ENCODE results near the gene LRP1B. TPM values are rescaled to one million over a fixed set of nuclear protein-coding genes. Genes with fewer than 3 reads are reported as not detected.

LRP1B gene
- total and polyA plus RNA-seq, 7 experiments from 2014 or later: 0.10 TPM; not detected in 6

GRCh38 chr2:140273958-140274357 lies 1856.9 kb downstream of the LRP1B start:
- Mint-ChIP-seq H3K9me3 (peaks cover 0 to 9% (median 4%) of the 10 kb centered on the region in 11 donors), H3K36me3 (no peaks in the 10 kb centered on the region), H3K27ac (no peak overlapping the region), H3K4me1 (no peaks in the 10 kb centered on the region), H3K27me3 (no peaks in the 10 kb centered on the region), H3K4me3 (no peak overlapping the region)
- ChIA-PET CTCF (no interaction called here), POLR2A (no interaction called here)
- H3K27ac ChIP-seq (ENCODE audit: low read depth, low read length): no peak overlapping the region
- DNase-seq: no peak
- no peak overlapping the region for H3K4me3 ChIP-seq (ENCODE audit: low read length)
- H3K36me3 ChIP-seq (ENCODE audit: control insufficient read depth in 2 of 3, insufficient read depth in 3 of 3, low read length in 3 of 3): no peaks in the 10 kb centered on the region
- H3K9me3 ChIP-seq (ENCODE audit: control insufficient read depth in 2 of 3, low read length in 3 of 3): no peaks in the 10 kb centered on the region
- no peaks in the 10 kb centered on the region for H3K27me3 ChIP-seq (ENCODE audit: control insufficient read depth in 2 of 2, insufficient read depth in 2 of 2, low read length in 2 of 2)
- H3K4me1 ChIP-seq (ENCODE audit: control insufficient read depth in 2 of 2, insufficient read depth in 2 of 2, low read length in 2 of 2): no peaks in the 10 kb centered on the region
- intact Hi-C loops (cut with micrococcal nuclease): loop anchor here in 1 of 2 donors (2.0 kb wide), 1 partner anchor 21 kb away; no protein-coding TSS in a partner anchor
- no peak for ATAC-seq

GRCh38 chr2:140273408-140273807 lies 1857.4 kb downstream of the LRP1B start:
- Mint-ChIP-seq H3K4me3 (no peak overlapping the region), H3K27ac (no peak overlapping the region), H3K4me1 (no peaks in the 10 kb centered on the region), H3K27me3 (no peaks in the 10 kb centered on the region), H3K9me3 (peaks cover 0 to 8% (median 3%) of the 10 kb centered on the region in 11 donors), H3K36me3 (no peaks in the 10 kb centered on the region)
- ChIA-PET CTCF (no interaction called here), POLR2A (no interaction called here)
- Histone ChIP-seq H3K4me1 (ENCODE audit: control insufficient read depth in 2 of 2, insufficient read depth in 2 of 2, low read length in 2 of 2) (no peaks in the 10 kb centered on the region), H3K36me3 (ENCODE audit: control insufficient read depth in 2 of 3, insufficient read depth in 3 of 3, low read length in 3 of 3) (no peaks in the 10 kb centered on the region), H3K9me3 (ENCODE audit: control insufficient read depth in 2 of 3, low read length in 3 of 3) (no peaks in the 10 kb centered on the region), H3K27me3 (ENCODE audit: control insufficient read depth in 2 of 2, insufficient read depth in 2 of 2, low read length in 2 of 2) (no peaks in the 10 kb centered on the region), H3K4me3 (ENCODE audit: low read length) (no peak overlapping the region), H3K27ac (ENCODE audit: low read depth, low read length) (no peak overlapping the region)
- DNase-seq (no peak), ATAC-seq (no peak)
- intact Hi-C loops (cut with micrococcal nuclease): loop anchor here in 1 of 2 donors (2.0 kb wide), 1 partner anchor 21 kb away; no protein-coding TSS in a partner anchor

GRCh38 chr2:140270224-140270623 lies 1860.6 kb downstream of the LRP1B start:
- H3K9me3 Mint-ChIP-seq: peaks cover 0 to 11% (median 3%) of the 10 kb centered on the region in 11 donors

GRCh38 chr2:140269000-140269399 lies 1861.8 kb downstream of the LRP1B start:
- H3K36me3 ChIP-seq (ENCODE audit: control insufficient read depth in 2 of 3, insufficient read depth in 3 of 3, low read length in 3 of 3): no peaks in the 10 kb centered on the region
- Mint-ChIP-seq H3K27me3 (no peaks in the 10 kb centered on the region), H3K9me3 (peaks cover 0 to 11% (median under 1%) of the 10 kb centered on the region in 11 donors), H3K4me1 (no peaks in the 10 kb centered on the region), H3K27ac (no peak overlapping the region), H3K36me3 (no peaks in the 10 kb centered on the region), H3K4me3 (no peak overlapping the region)
- no peaks in the 10 kb centered on the region for H3K9me3 ChIP-seq (ENCODE audit: control insufficient read depth in 2 of 3, low read length in 3 of 3)
- no peak overlapping the region for H3K4me3 ChIP-seq (ENCODE audit: low read length)
- H3K4me1 ChIP-seq (ENCODE audit: control insufficient read depth in 2 of 2, insufficient read depth in 2 of 2, low read length in 2 of 2): no peaks in the 10 kb centered on the region
- no peak overlapping the region for H3K27ac ChIP-seq (ENCODE audit: low read depth, low read length)
- ATAC-seq (no peak), DNase-seq (no peak)
- CTCF ChIA-PET: no interaction called here
- POLR2A ChIA-PET: no interaction called here
- H3K27me3 ChIP-seq (ENCODE audit: control insufficient read depth in 2 of 2, insufficient read depth in 2 of 2, low read length in 2 of 2): no peaks in the 10 kb centered on the region
- intact Hi-C loops (cut with micrococcal nuclease): no loop called here

More at GRCh38 chr2:140270224-140270623, 1860.6 kb downstream of the LRP1B start:
- Histone ChIP-seq H3K4me1 (ENCODE audit: control insufficient read depth in 2 of 2, insufficient read depth in 2 of 2, low read length in 2 of 2) (no peaks in the 10 kb centered on the region), H3K4me3 (ENCODE audit: low read length) (no peak overlapping the region), H3K27me3 (ENCODE audit: control insufficient read depth in 2 of 2, insufficient read depth in 2 of 2, low read length in 2 of 2) (no peaks in the 10 kb centered on the region), H3K9me3 (ENCODE audit: control insufficient read depth in 2 of 3, low read length in 3 of 3) (no peaks in the 10 kb centered on the region), H3K36me3 (ENCODE audit: control insufficient read depth in 2 of 3, insufficient read depth in 3 of 3, low read length in 3 of 3) (no peaks in the 10 kb centered on the region), H3K27ac (ENCODE audit: low read depth, low read length) (no peak overlapping the region)
- CTCF ChIA-PET: no interaction called here
- ATAC-seq (no peak), DNase-seq (no peak)
- Mint-ChIP-seq H3K36me3 (no peaks in the 10 kb centered on the region), H3K4me3 (no peak overlapping the region), H3K27me3 (no peaks in the 10 kb centered on the region), H3K27ac (no peak overlapping the region), H3K4me1 (no peaks in the 10 kb centered on the region)
- POLR2A ChIA-PET: no interaction called here
- intact Hi-C loops (cut with micrococcal nuclease): no loop called here

GRCh38 chr2:140262908-140263307 lies 1867.9 kb downstream of the LRP1B start:
- DNase-seq: no peak
- intact Hi-C loops (cut with micrococcal nuclease): no loop called here
- H3K27me3 Mint-ChIP-seq: no peaks in the 10 kb centered on the region
- no peak overlapping the region for H3K4me3 ChIP-seq (ENCODE audit: low read length)
- H3K4me3 Mint-ChIP-seq: no peak overlapping the region
- ChIA-PET CTCF (no interaction called here), POLR2A (no interaction called here)
- H3K27me3 ChIP-seq (ENCODE audit: control insufficient read depth in 2 of 2, insufficient read depth in 2 of 2, low read length in 2 of 2): no peaks in the 10 kb centered on the region
- peaks cover 0 to 14% (median 5%) of the 10 kb centered on the region in 11 donors for H3K9me3 Mint-ChIP-seq
- no peak overlapping the region for H3K27ac ChIP-seq (ENCODE audit: low read depth, low read length)
- no peak overlapping the region for H3K27ac Mint-ChIP-seq
- ATAC-seq: no peak
- H3K4me1 Mint-ChIP-seq: no peaks in the 10 kb centered on the region
- H3K36me3 Mint-ChIP-seq: no peaks in the 10 kb centered on the region
- no peaks in the 10 kb centered on the region for H3K9me3 ChIP-seq (ENCODE audit: control insufficient read depth in 2 of 3, low read length in 3 of 3)
- no peaks in the 10 kb centered on the region for H3K4me1 ChIP-seq (ENCODE audit: control insufficient read depth in 2 of 2, insufficient read depth in 2 of 2, low read length in 2 of 2)
- no peaks in the 10 kb centered on the region for H3K36me3 ChIP-seq (ENCODE audit: control insufficient read depth in 2 of 3, insufficient read depth in 3 of 3, low read length in 3 of 3)

- Mint-ChIP-seq H3K9me3 (peaks cover 0 to 5% (median 0%) of the 10 kb centered on the region in 11 donors), H3K4me1 (no peaks in the 10 kb centered on the region), H3K27ac (no peak overlapping the region), H3K4me3 (no peak overlapping the region), H3K27me3 (no peaks in the 10 kb centered on the region), H3K36me3 (no peaks in the 10 kb centered on the region)
- ChIA-PET POLR2A (no interaction called here), CTCF (no interaction called here)
- Histone ChIP-seq H3K9me3 (ENCODE audit: control insufficient read depth in 2 of 3, low read length in 3 of 3) (no peaks in the 10 kb centered on the region), H3K27me3 (ENCODE audit: control insufficient read depth in 2 of 2, insufficient read depth in 2 of 2, low read length in 2 of 2) (no peaks in the 10 kb centered on the region), H3K27ac (ENCODE audit: low read depth, low read length) (no peak overlapping the region), H3K4me1 (ENCODE audit: control insufficient read depth in 2 of 2, insufficient read depth in 2 of 2, low read length in 2 of 2) (no peaks in the 10 kb centered on the region), H3K4me3 (ENCODE audit: low read length) (no peak overlapping the region), H3K36me3 (ENCODE audit: control insufficient read depth in 2 of 3, insufficient read depth in 3 of 3, low read length in 3 of 3) (no peaks in the 10 kb centered on the region)
- DNase-seq (no peak), ATAC-seq (no peak)
- intact Hi-C loops (cut with micrococcal nuclease): no loop called here
These were observed 1873.0 kb downstream of the LRP1B start for GRCh38 chr2:140257692-140258300.

GRCh38 chr2:140256080-140256479 lies 1874.7 kb downstream of the LRP1B start:
- H3K27ac ChIP-seq (ENCODE audit: low read depth, low read length): no peak overlapping the region
- no peak overlapping the region for H3K27ac Mint-ChIP-seq
- H3K4me3 Mint-ChIP-seq: no peak overlapping the region
- H3K36me3 ChIP-seq (ENCODE audit: control insufficient read depth in 2 of 3, insufficient read depth in 3 of 3, low read length in 3 of 3): no peaks in the 10 kb centered on the region
- ATAC-seq (no peak), DNase-seq (no peak)
- no peak overlapping the region for H3K4me3 ChIP-seq (ENCODE audit: low read length)
- H3K27me3 ChIP-seq (ENCODE audit: control insufficient read depth in 2 of 2, insufficient read depth in 2 of 2, low read length in 2 of 2): no peaks in the 10 kb centered on the region
- no peaks in the 10 kb centered on the region for H3K4me1 ChIP-seq (ENCODE audit: control insufficient read depth in 2 of 2, insufficient read depth in 2 of 2, low read length in 2 of 2)
- POLR2A ChIA-PET: no interaction called here
- H3K36me3 Mint-ChIP-seq: no peaks in the 10 kb centered on the region
- no peaks in the 10 kb centered on the region for H3K9me3 ChIP-seq (ENCODE audit: control insufficient read depth in 2 of 3, low read length in 3 of 3)
- H3K4me1 Mint-ChIP-seq: no peaks in the 10 kb centered on the region
- peaks cover 0 to 5% (median 0%) of the 10 kb centered on the region in 11 donors for H3K9me3 Mint-ChIP-seq
- intact Hi-C loops (cut with micrococcal nuclease): no loop called here
- CTCF ChIA-PET: no interaction called here
- H3K27me3 Mint-ChIP-seq: no peaks in the 10 kb centered on the region

Data from naive thymus-derived CD4-positive, alpha-beta T cell (primary cell).